ENCODE measurements around the gene CROCC.

Gene CROCC

DNA sequence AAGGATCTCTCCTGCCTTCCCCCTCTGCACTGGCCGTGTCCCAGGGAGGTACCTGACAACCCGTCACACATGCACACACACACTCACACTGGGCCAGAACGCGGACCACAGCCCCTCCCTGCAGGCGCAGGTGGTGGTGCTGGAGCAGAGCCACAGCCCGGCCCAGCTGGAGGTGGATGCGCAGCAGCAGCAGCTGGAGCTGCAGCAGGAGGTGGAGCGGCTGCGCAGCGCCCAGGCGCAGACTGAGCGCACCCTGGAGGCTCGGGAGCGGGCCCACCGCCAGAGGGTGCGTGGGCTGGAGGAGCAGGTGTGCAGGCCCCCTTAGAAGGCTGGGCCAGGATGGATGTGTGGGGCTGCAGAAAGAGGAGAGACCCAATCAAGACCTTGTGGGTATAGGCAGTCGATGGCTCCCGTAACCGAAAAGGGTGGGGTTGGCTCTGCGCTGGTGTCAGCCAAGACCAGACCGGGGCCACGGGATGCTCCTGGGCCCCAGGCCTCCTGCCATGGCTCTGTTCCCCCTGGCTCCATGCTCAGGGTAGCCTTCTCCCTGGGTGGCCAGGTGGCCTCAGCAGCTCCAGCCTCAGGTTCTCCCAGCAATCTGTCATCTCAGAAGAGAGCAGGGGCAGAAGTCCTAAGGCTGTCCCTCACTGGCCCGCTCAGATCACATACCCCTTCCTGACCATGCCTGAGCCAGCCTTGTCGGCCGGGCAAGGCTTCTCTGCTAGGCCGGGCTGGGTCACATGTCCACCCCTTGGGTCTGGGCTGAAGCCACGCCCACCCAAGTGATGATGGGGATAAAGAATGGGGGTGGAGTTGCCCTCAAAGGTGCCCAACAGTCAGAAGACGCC lies 49.8 kb downstream of the CROCC start:
- Histone ChIP-seq H3K14ac (ENCODE audit: low read length) (no peak overlapping the region), H4K8ac (ENCODE audit: low read depth, low read length) (no peak overlapping the region), H4K91ac (ENCODE audit: low read depth, low read length) (no peak overlapping the region), H3K9me3 (ENCODE audit: insufficient read depth, low read depth, low read length) (peaks cover 5% of the 10 kb centered on the region), H3K36me3 (ENCODE audit: control insufficient read depth in 1 of 2, insufficient read depth in 2 of 2, low read length in 2 of 2) (peaks cover 23 to 41% of the 10 kb centered on the region in 2 experiments), H2AFZ (ENCODE audit: insufficient read depth, low read length, poor library complexity) (no peak overlapping the region), H3K9ac (ENCODE audit: low read length) (no peak overlapping the region), H3K4ac (ENCODE audit: low read depth, low read length) (no peak overlapping the region), H2BK5ac (ENCODE audit: low read depth, low read length, poor library complexity) (no peak overlapping the region), H3K27me3 (ENCODE audit: insufficient read depth, low read length) (no peaks in the 10 kb centered on the region), H2BK120ac (ENCODE audit: insufficient read depth, low read length, poor library complexity) (no peak overlapping the region), H3K18ac (ENCODE audit: low read length) (no peak overlapping the region), H2AK5ac (ENCODE audit: low read length) (no peak overlapping the region), H3K79me1 (ENCODE audit: low read length) (no peaks in the 10 kb centered on the region), H3K4me2 (ENCODE audit: low read length) (no peak overlapping the region), H2BK12ac (ENCODE audit: low read length) (no peak overlapping the region), H3K4me1 (ENCODE audit: control insufficient read depth in 1 of 2, insufficient read depth in 2 of 2, low read length in 2 of 2) (peaks cover 0 to 5% of the 10 kb centered on the region in 2 experiments), H3K4me3 (ENCODE audit: low read depth, low read length) (no peak overlapping the region), H4K12ac (ENCODE audit: low read depth, low read length) (no peak overlapping the region), H3K23ac (ENCODE audit: low read length) (no peak overlapping the region), H3K27ac (ENCODE audit: low read depth, low read length) (no peak overlapping the region), H3K79me2 (ENCODE audit: control insufficient read depth, insufficient read depth, low read length, poor library complexity) (no peaks in the 10 kb centered on the region)
- WGBS (ENCODE audit: extremely low coverage, insufficient coverage, insufficient read length) = no CpG with 5 or more reads among the region's 28 CpGs
- DNase-seq = no peak

GRCh38 chr1:16972189-16972895 lies 50.6 kb downstream of the CROCC start:
- Histone ChIP-seq H3K4ac (ENCODE audit: low read depth, low read length) (no peak overlapping the region), H2BK12ac (ENCODE audit: low read length) (no peak overlapping the region), H3K4me1 (ENCODE audit: control insufficient read depth in 1 of 2, insufficient read depth in 2 of 2, low read length in 2 of 2) (peaks cover 0 to 2% of the 10 kb centered on the region in 2 experiments), H3K4me2 (ENCODE audit: low read length) (no peak overlapping the region), H3K79me1 (ENCODE audit: low read length) (no peaks in the 10 kb centered on the region), H3K79me2 (ENCODE audit: control insufficient read depth, insufficient read depth, low read length, poor library complexity) (no peaks in the 10 kb centered on the region), H4K8ac (ENCODE audit: low read depth, low read length) (no peak overlapping the region), H3K36me3 (ENCODE audit: control insufficient read depth in 1 of 2, insufficient read depth in 2 of 2, low read length in 2 of 2) (peaks cover 31 to 48% of the 10 kb centered on the region in 2 experiments), H3K9me3 (ENCODE audit: insufficient read depth, low read depth, low read length) (peaks cover 5% of the 10 kb centered on the region), H3K27ac (ENCODE audit: low read depth, low read length) (no peak overlapping the region), H3K27me3 (ENCODE audit: insufficient read depth, low read length) (no peaks in the 10 kb centered on the region), H3K4me3 (ENCODE audit: low read depth, low read length) (no peak overlapping the region), H3K14ac (ENCODE audit: low read length) (no peak overlapping the region), H3K23ac (ENCODE audit: low read length) (no peak overlapping the region), H2BK120ac (ENCODE audit: insufficient read depth, low read length, poor library complexity) (no peak overlapping the region), H4K12ac (ENCODE audit: low read depth, low read length) (no peak overlapping the region), H2AFZ (ENCODE audit: insufficient read depth, low read length, poor library complexity) (no peak overlapping the region), H3K9ac (ENCODE audit: low read length) (no peak overlapping the region), H2AK5ac (ENCODE audit: low read length) (no peak overlapping the region), H2BK5ac (ENCODE audit: low read depth, low read length, poor library complexity) (no peak overlapping the region), H3K18ac (ENCODE audit: low read length) (no peak overlapping the region), H4K91ac (ENCODE audit: low read depth, low read length) (no peak overlapping the region)
- DNase-seq = no peak
- no CpG with 5 or more reads among the region's 11 CpGs for WGBS (ENCODE audit: extremely low coverage, insufficient coverage, insufficient read length)

- H2AFZ ChIP-seq (ENCODE audit: insufficient read depth, low read length, poor library complexity) = no peak overlapping the region
- WGBS (ENCODE audit: extremely low coverage, insufficient coverage, insufficient read length) = no CpG with 5 or more reads among the region's 9 CpGs
- H4K8ac ChIP-seq (ENCODE audit: low read depth, low read length) = no peak overlapping the region
- H4K12ac ChIP-seq (ENCODE audit: low read depth, low read length) = no peak overlapping the region
- no peak overlapping the region for H3K9ac ChIP-seq (ENCODE audit: low read length)
- H3K14ac ChIP-seq (ENCODE audit: low read length) = no peak overlapping the region
- H3K4me3 ChIP-seq (ENCODE audit: low read depth, low read length) = no peak overlapping the region
- peaks cover 4% of the 10 kb centered on the region for H3K9me3 ChIP-seq (ENCODE audit: insufficient read depth, low read depth, low read length)
- no peak overlapping the region for H3K27ac ChIP-seq (ENCODE audit: low read depth, low read length)
- no peak for DNase-seq
- H3K79me2 ChIP-seq (ENCODE audit: control insufficient read depth, insufficient read depth, low read length, poor library complexity) = no peaks in the 10 kb centered on the region
- no peak overlapping the region for H2BK12ac ChIP-seq (ENCODE audit: low read length)
- peaks cover 38 to 53% of the 10 kb centered on the region in 2 experiments for H3K36me3 ChIP-seq (ENCODE audit: control insufficient read depth in 1 of 2, insufficient read depth in 2 of 2, low read length in 2 of 2)
- no peak overlapping the region for H2BK5ac ChIP-seq (ENCODE audit: low read depth, low read length, poor library complexity)
- H2AK5ac ChIP-seq (ENCODE audit: low read length) = no peak overlapping the region
- H3K4me1 ChIP-seq (ENCODE audit: control insufficient read depth in 1 of 2, insufficient read depth in 2 of 2, low read length in 2 of 2) = peaks cover 0 to under 1% of the 10 kb centered on the region in 2 experiments
- no peak overlapping the region for H4K91ac ChIP-seq (ENCODE audit: low read depth, low read length)
- H3K27me3 ChIP-seq (ENCODE audit: insufficient read depth, low read length) = no peaks in the 10 kb centered on the region
- H3K18ac ChIP-seq (ENCODE audit: low read length) = no peak overlapping the region
- no peak overlapping the region for H3K4me2 ChIP-seq (ENCODE audit: low read length)
- H3K4ac ChIP-seq (ENCODE audit: low read depth, low read length) = no peak overlapping the region
- H3K79me1 ChIP-seq (ENCODE audit: low read length) = no peaks in the 10 kb centered on the region
- no peak overlapping the region for H2BK120ac ChIP-seq (ENCODE audit: insufficient read depth, low read length, poor library complexity)
- H3K23ac ChIP-seq (ENCODE audit: low read length) = no peak overlapping the region
Observed at GRCh38 chr1:16973215-16973614, 51.5 kb downstream of the CROCC start.

- Histone ChIP-seq H3K27ac (ENCODE audit: low read depth, low read length) (no peak overlapping the region), H3K79me1 (ENCODE audit: low read length) (peaks cover 10% of the 10 kb centered on the region), H2BK120ac (ENCODE audit: insufficient read depth, low read length, poor library complexity) (no peak overlapping the region), H3K18ac (ENCODE audit: low read length) (no peak overlapping the region), H4K12ac (ENCODE audit: low read depth, low read length) (no peak overlapping the region), H3K4me1 (ENCODE audit: control insufficient read depth in 1 of 2, insufficient read depth in 2 of 2, low read length in 2 of 2) (peaks cover 8 to 14% of the 10 kb centered on the region in 2 experiments), H4K8ac (ENCODE audit: low read depth, low read length) (no peak overlapping the region), H2BK5ac (ENCODE audit: low read depth, low read length, poor library complexity) (no peak overlapping the region), H3K4me3 (ENCODE audit: low read depth, low read length) (no peak overlapping the region), H3K23ac (ENCODE audit: low read length) (no peak overlapping the region), H4K91ac (ENCODE audit: low read depth, low read length) (no peak overlapping the region), H3K36me3 (ENCODE audit: control insufficient read depth in 1 of 2, insufficient read depth in 2 of 2, low read length in 2 of 2) (peaks cover 38 to 49% of the 10 kb centered on the region in 2 experiments), H3K14ac (ENCODE audit: low read length) (no peak overlapping the region), H3K4me2 (ENCODE audit: low read length) (no peak overlapping the region), H2AFZ (ENCODE audit: insufficient read depth, low read length, poor library complexity) (no peak overlapping the region), H2BK12ac (ENCODE audit: low read length) (no peak overlapping the region), H3K9ac (ENCODE audit: low read length) (no peak overlapping the region), H3K4ac (ENCODE audit: low read depth, low read length) (no peak overlapping the region), H2AK5ac (ENCODE audit: low read length) (no peak overlapping the region), H3K27me3 (ENCODE audit: insufficient read depth, low read length) (no peaks in the 10 kb centered on the region), H3K9me3 (ENCODE audit: insufficient read depth, low read depth, low read length) (no peaks in the 10 kb centered on the region), H3K79me2 (ENCODE audit: control insufficient read depth, insufficient read depth, low read length, poor library complexity) (peaks cover 4% of the 10 kb centered on the region)
- WGBS (ENCODE audit: extremely low coverage, insufficient coverage, insufficient read length) = no CpG with 5 or more reads among the region's 14 CpGs
- DNase-seq = no peak
Observed at GRCh38 chr1:16975211-16975610, 53.5 kb downstream of the CROCC start.

Measured in trophoblast cell (in vitro differentiated cells and primary cell).